ENCODE data around the gene MRPS35.

DNA sequence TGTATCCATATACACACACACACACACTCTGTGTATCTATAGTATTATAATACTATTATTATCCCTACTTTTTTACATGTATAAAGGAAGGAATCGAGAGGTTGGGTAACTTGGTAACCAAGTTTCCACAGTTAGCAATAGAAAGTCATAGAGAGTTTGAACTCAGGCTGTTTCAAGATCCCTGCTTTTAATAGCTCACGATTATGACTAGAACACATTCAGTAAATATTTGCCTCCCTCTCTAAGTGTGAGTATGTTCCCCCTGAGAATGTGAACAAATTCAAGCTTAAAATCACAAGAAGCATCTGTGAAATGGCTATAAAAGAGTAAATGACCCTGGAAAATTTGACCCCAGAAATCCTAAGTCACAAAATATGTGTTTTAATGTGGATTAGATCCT, 25.4 kb upstream of the MRPS35 start:
- TF ChIP-seq CTCF (IDR thresholded peaks at IDR 0.05) (no peak), POLR2AphosphoS5 (IDR thresholded peaks at IDR 0.05) (no peak), POLR2A (IDR thresholded peaks at IDR 0.05) (no peak)

Measured in transverse colon (tissue), 4 donors.